MCF 10A (cell line): ENCODE data around the gene DMBT1. TPM values are rescaled to one million over a fixed set of nuclear protein-coding genes. Genes with fewer than 3 reads are reported as not detected.

Experiments used
- BruUV-seq: library from RNA; stranded (reverse); fragments of 400-500 nt; replicated peaks from 2 replicates; lab custom pipeline; 2021; lab: Mats Ljungman, UMichigan
- CTCF ChIA-PET: fragments of 300-600 bp; sonication (Branson Sonifier 250); formaldehyde crosslinking; extraction: SDS; loops from one replicate; lab custom pipeline; 2021; ENCODE audit warnings: antibody characterized with exemption, inconsistent platforms; lab: Yijun Ruan, JAX
- POLR2A ChIA-PET: fragments of 300-600, 350-650 bp; sonication (Branson Sonifier 250); formaldehyde crosslinking; extraction: SDS; loops from one replicate; lab custom pipeline; 2020; ENCODE audit warnings: antibody characterized with exemption, inconsistent platforms; lab: Yijun Ruan, JAX
- DNase-seq: peaks from one replicate; pipeline ENCODE4 v3.0.0-alpha.2; 2018; ENCODE audit not compliant: unreplicated experiment
- H3K27ac Mint-ChIP-seq: one replicate; pipeline ENCODE4 v1.8.0; 2022; ENCODE audit warnings: mild to moderate bottlenecking, low read depth, mixed read lengths; ENCODE audit not compliant: unreplicated experiment
- H3K27me3 Mint-ChIP-seq: one replicate; pipeline ENCODE4 v1.8.0; 2022; ENCODE audit warnings: mixed read lengths; ENCODE audit not compliant: insufficient read depth, unreplicated experiment
- H3K36me3 Mint-ChIP-seq: one replicate; pipeline ENCODE4 v1.8.0; 2022; ENCODE audit warnings: mild to moderate bottlenecking, moderate library complexity, mixed read lengths; ENCODE audit not compliant: insufficient read depth, unreplicated experiment
- H3K4me1 Mint-ChIP-seq: one replicate; pipeline ENCODE4 v1.8.0; 2022; ENCODE audit warnings: mixed read lengths; ENCODE audit not compliant: insufficient read depth, unreplicated experiment
- H3K4me3 Mint-ChIP-seq: one replicate; pipeline ENCODE4 v1.8.0; 2022; ENCODE audit warnings: mild to moderate bottlenecking, moderate library complexity, mixed read lengths; ENCODE audit not compliant: unreplicated experiment
- H3K9me3 Mint-ChIP-seq: one replicate; pipeline ENCODE4 v1.8.0; 2022; ENCODE audit warnings: mixed read lengths; ENCODE audit not compliant: unreplicated experiment
- CTCF ChIP-seq: fragments of 200-600 bp; IDR thresholded peaks from one replicate; pipeline ENCODE4 v1.8.0; 2022; ENCODE audit warnings: antibody characterized with exemption, mild to moderate bottlenecking; ENCODE audit not compliant: unreplicated experiment
- intact Hi-C: fragments of 100-400 bp; cut with micrococcal nuclease; formaldehyde crosslinking; loops from 2 replicates; pipeline ENCODE4 v1.14.1; 2022
- total RNA-seq: library from RNA; stranded (reverse); gene quantifications from 2 replicates; pipeline ENCODE4 v1.2.3, GENCODE V29; 2022

Gene DMBT1
- total RNA-seq, 1 experiment from 2014 or later = 7.6 TPM

- H3K27ac Mint-ChIP-seq = no peak overlapping the region
- no TSS peak for BruUV-seq
- ChIA-PET CTCF (interaction anchor here (0.7 kb wide), 1 partner anchor 85 kb away, joined by 3 read pairs; no protein-coding TSS in a partner anchor), POLR2A (no interaction called here)
- H3K27me3 Mint-ChIP-seq = no peaks in the 10 kb centered on the region
- H3K36me3 Mint-ChIP-seq = no peaks in the 10 kb centered on the region
- H3K4me1 Mint-ChIP-seq = peaks cover 11% of the 10 kb centered on the region
- TF ChIP-seq CTCF = no peak
- intact Hi-C loops = no loop called here
- no peak for DNase-seq
- H3K4me3 Mint-ChIP-seq = no peak overlapping the region
- H3K9me3 Mint-ChIP-seq = no peaks in the 10 kb centered on the region
Observed at GRCh38 chr10:122554131-122555036, 6.2 kb upstream of the DMBT1 start.

- TF ChIP-seq CTCF = no peak
- Mint-ChIP-seq H3K9me3 (no peaks in the 10 kb centered on the region), H3K27ac (no peak overlapping the region), H3K27me3 (no peaks in the 10 kb centered on the region), H3K4me1 (peaks cover 21% of the 10 kb centered on the region), H3K36me3 (no peaks in the 10 kb centered on the region), H3K4me3 (no peak overlapping the region)
- no TSS peak for BruUV-seq
- no peak for DNase-seq
- ChIA-PET CTCF (interaction anchor here (0.7 to 1.1 kb wide), 3 partner anchors 86 to 269 kb away, joined by 3 to 4 read pairs (median 3); no protein-coding TSS in a partner anchor), POLR2A (no interaction called here)
- intact Hi-C loops = no loop called here
Observed at GRCh38 chr10:122555442-122555841, 5.1 kb upstream of the DMBT1 start.

GRCh38 chr10:122557516-122557915 lies 3.0 kb upstream of the DMBT1 start:
- intact Hi-C loops = no loop called here
- Mint-ChIP-seq H3K36me3 (no peaks in the 10 kb centered on the region), H3K27me3 (no peaks in the 10 kb centered on the region), H3K9me3 (no peaks in the 10 kb centered on the region), H3K27ac (no peak overlapping the region), H3K4me3 (no peak overlapping the region), H3K4me1 (peaks cover 27% of the 10 kb centered on the region)
- no peak for TF ChIP-seq CTCF
- peak; percentile 36 for DNase-seq
- ChIA-PET CTCF (interaction anchor here (0.6 to 1.7 kb wide), 6 partner anchors 8 to 1546 kb away, joined by 3 to 10 read pairs (median 3); no protein-coding TSS in a partner anchor), POLR2A (interaction anchor here (0.6 kb wide), 1 partner anchor 17 kb away, joined by 3 read pairs; no protein-coding TSS in a partner anchor)
- BruUV-seq = no TSS peak

- Mint-ChIP-seq H3K9me3 (no peaks in the 10 kb centered on the region), H3K4me3 (no peak overlapping the region), H3K27me3 (no peaks in the 10 kb centered on the region), H3K27ac (no peak overlapping the region), H3K4me1 (peaks cover 22% of the 10 kb centered on the region), H3K36me3 (no peaks in the 10 kb centered on the region)
- TF ChIP-seq CTCF = no peak
- ChIA-PET CTCF (interaction anchor here (0.6 to 1.3 kb wide), 5 partner anchors 10 to 272 kb away, joined by 3 to 4 read pairs (median 3); no protein-coding TSS in a partner anchor), POLR2A (no interaction called here)
- intact Hi-C loops = no loop called here
- no TSS peak for BruUV-seq
- no peak for DNase-seq
Observed at GRCh38 chr10:122558452-122558851, 2.1 kb upstream of the DMBT1 start.
